Mesendoderm (in vitro differentiated cells): ENCODE measurements around the gene IMMP2L.

ENCODE experiments used
- DNase-seq: peaks from one replicate; pipeline ENCODE4 v3.0.0; 2013
- H2AK5ac ChIP-seq: 2 replicates; pipeline ENCODE4 v1.6.1; 2013; ENCODE audit warnings: low read length, inconsistent platforms
- H2BK120ac ChIP-seq: 2 replicates; pipeline ENCODE4 v1.6.1; 2013; ENCODE audit warnings: low read depth, mild to moderate bottlenecking, low read length, moderate library complexity, mixed read lengths
- H2BK15ac ChIP-seq: replicated peaks from 2 replicates; pipeline ENCODE4 v1.6.1; 2013; ENCODE audit warnings: low read depth, mild to moderate bottlenecking, moderate library complexity
- H2BK5ac ChIP-seq: 2 replicates; pipeline ENCODE4 v1.6.1; 2013; ENCODE audit warnings: low read length, inconsistent platforms
- H3K18ac ChIP-seq: 2 replicates; pipeline ENCODE4 v1.6.1; 2013; ENCODE audit warnings: mild to moderate bottlenecking, low read length, mixed read lengths
- H3K23ac ChIP-seq: one replicate; pipeline ENCODE4 v1.6.1; 2013; ENCODE audit warnings: low read length
- H3K27ac ChIP-seq: 2 replicates; pipeline ENCODE4 v1.5.1; 2013; ENCODE audit warnings: low read depth, mild to moderate bottlenecking, inconsistent platforms, low read length, moderate library complexity
- H3K27me3 ChIP-seq: 2 replicates; pipeline ENCODE4 v1.6.1; 2013; ENCODE audit warnings: low read length, control low read depth, mild to moderate bottlenecking, inconsistent platforms; ENCODE audit not compliant: insufficient read depth, poor library complexity
- H3K36me3 ChIP-seq: 2 replicates; pipeline ENCODE4 v1.6.1; 2013; ENCODE audit warnings: low read length, inconsistent platforms; ENCODE audit not compliant: control insufficient read depth, insufficient read depth
- H3K4ac ChIP-seq: one replicate; pipeline ENCODE4 v1.6.1; 2013; ENCODE audit warnings: low read depth, mild to moderate bottlenecking, low read length, moderate library complexity
- H3K4me1 ChIP-seq: 2 replicates; pipeline ENCODE4 v1.6.1; 2013; ENCODE audit warnings: low read depth, low read length, inconsistent platforms; ENCODE audit not compliant: control insufficient read depth
- H3K4me2 ChIP-seq: 2 replicates; pipeline ENCODE4 v1.6.1; 2013; ENCODE audit warnings: low read length
- H3K4me3 ChIP-seq: 2 replicates; pipeline ENCODE4 v1.5.1; 2013; ENCODE audit warnings: mild to moderate bottlenecking, low read length
- H3K56ac ChIP-seq: one replicate; pipeline ENCODE4 v1.6.1; 2013; ENCODE audit warnings: low read length
- H3K79me1 ChIP-seq: 2 replicates; pipeline ENCODE4 v1.6.1; 2013; ENCODE audit warnings: low read length, inconsistent platforms
- H3K79me2 ChIP-seq: 2 replicates; pipeline ENCODE4 v1.6.1; 2013; ENCODE audit warnings: mild to moderate bottlenecking, low read length; ENCODE audit not compliant: control insufficient read depth, insufficient read depth
- H3K9ac ChIP-seq: 2 replicates; pipeline ENCODE4 v1.6.1; 2013; ENCODE audit warnings: low read length, inconsistent platforms
- H4K5ac ChIP-seq: one replicate; pipeline ENCODE4 v1.6.1; 2013; ENCODE audit warnings: low read length
- H4K8ac ChIP-seq: one replicate; pipeline ENCODE4 v1.6.1; 2013; ENCODE audit warnings: low read depth, mild to moderate bottlenecking, control low read depth, low read length, moderate library complexity
- WGBS: extraction: QIAGEN DNeasy Blood & Tissue Kit; methylation state at CpG from one replicate; pipeline ENCODE4 v1.1.7; 2013; ENCODE audit warnings: low lambda C conversion rate, missing lambda C conversion rate; ENCODE audit not compliant: insufficient coverage; ENCODE audit errors: extremely low coverage; 5-methylcytosine and 5-hydroxymethylcytosine counted together

IMMP2L gene

GRCh38 chr7:110854166-110854565, 708.1 kb downstream of the IMMP2L start:
- DNase-seq, result no peak
- H3K23ac ChIP-seq, result no peak overlapping the region
- H3K36me3 ChIP-seq, result no peaks in the 10 kb centered on the region
- H4K5ac ChIP-seq, result no peak overlapping the region
- H3K79me2 ChIP-seq, result no peaks in the 10 kb centered on the region
- no peak overlapping the region for H3K56ac ChIP-seq
- H2AK5ac ChIP-seq, result no peak overlapping the region
- H3K4me2 ChIP-seq, result no peak overlapping the region
- H2BK5ac ChIP-seq, result no peak overlapping the region
- no peak overlapping the region for H3K4ac ChIP-seq
- H3K4me1 ChIP-seq, result no peaks in the 10 kb centered on the region
- H2BK15ac ChIP-seq, result no peak overlapping the region
- H3K79me1 ChIP-seq, result no peaks in the 10 kb centered on the region
- H3K27me3 ChIP-seq, result no peaks in the 10 kb centered on the region
- no peak overlapping the region for H3K27ac ChIP-seq
- no peak overlapping the region for H3K18ac ChIP-seq
- no peak overlapping the region for H3K9ac ChIP-seq
- no peak overlapping the region for H2BK120ac ChIP-seq
- no peak overlapping the region for H3K4me3 ChIP-seq
- H4K8ac ChIP-seq, result no peak overlapping the region

DNA sequence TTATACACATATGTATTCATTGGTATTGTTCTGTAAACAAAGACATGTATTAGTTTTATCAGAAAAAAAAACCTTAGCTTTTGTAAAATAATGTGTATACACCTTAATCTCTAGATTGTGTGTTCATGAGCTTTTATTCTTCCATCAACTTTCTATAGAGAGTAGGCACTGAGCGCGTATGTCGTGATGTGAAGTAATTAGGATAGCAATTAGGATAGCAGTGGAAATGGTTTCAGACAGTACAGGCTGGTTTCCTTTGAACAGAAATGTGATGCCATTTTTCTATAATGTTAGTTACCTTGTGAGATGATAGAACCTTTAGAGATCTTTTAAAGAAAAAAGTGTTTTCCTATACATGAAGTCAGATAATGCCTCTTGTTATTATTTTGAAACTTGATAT, 709.0 kb downstream of the IMMP2L start:
- Histone ChIP-seq H3K9ac (no peak overlapping the region), H3K36me3 (no peaks in the 10 kb centered on the region), H3K23ac (no peak overlapping the region), H4K5ac (no peak overlapping the region), H3K4me3 (no peak overlapping the region), H3K56ac (no peak overlapping the region), H3K4ac (no peak overlapping the region), H3K79me1 (no peaks in the 10 kb centered on the region), H4K8ac (no peak overlapping the region), H3K4me1 (no peaks in the 10 kb centered on the region), H3K18ac (no peak overlapping the region), H2BK120ac (no peak overlapping the region), H2BK5ac (no peak overlapping the region), H3K27ac (no peak overlapping the region), H3K4me2 (no peak overlapping the region), H2AK5ac (no peak overlapping the region), H2BK15ac (no peak overlapping the region), H3K27me3 (no peaks in the 10 kb centered on the region), H3K79me2 (no peaks in the 10 kb centered on the region)
- no CpG with 5 or more reads among the region's 3 CpGs for WGBS
- DNase-seq, result no peak

DNA sequence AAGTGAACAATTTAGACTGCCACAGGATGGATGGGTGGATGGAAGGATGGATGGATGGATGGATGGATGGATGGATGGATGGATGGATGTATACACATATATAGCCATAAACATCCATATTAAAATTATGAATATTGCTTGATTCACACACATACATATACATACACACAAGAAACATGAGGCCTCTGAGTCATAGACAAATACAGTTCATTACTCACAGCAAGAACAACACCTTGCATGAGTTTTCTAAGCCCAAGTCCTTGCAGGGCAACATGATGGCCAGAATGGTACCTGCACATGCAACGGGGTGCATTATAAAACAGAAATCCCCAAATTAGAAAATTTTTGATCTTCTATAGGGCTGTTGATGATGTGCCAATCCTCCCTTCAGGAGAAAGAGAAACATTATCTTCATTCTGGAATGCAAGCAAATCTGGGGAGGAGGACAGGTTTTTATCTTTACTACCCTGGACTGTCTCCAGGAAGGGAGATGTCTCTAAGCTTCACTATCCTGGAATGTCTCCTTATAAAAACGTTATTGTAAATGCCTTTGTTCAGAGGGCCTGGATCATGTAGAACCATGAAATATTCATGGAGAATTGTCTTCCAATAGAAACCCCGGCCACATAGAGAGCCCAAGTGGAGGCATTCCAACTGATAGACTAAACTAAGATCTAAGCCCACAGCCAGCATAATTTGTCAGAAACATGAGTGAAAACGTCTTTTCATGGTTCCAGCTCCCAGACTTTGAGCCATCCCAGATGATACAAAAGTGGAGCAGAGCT, 709.9 kb downstream of the IMMP2L start:
- Histone ChIP-seq H2AK5ac (no peak overlapping the region), H3K9ac (no peak overlapping the region), H3K4me3 (no peak overlapping the region), H3K36me3 (no peaks in the 10 kb centered on the region), H3K79me2 (no peaks in the 10 kb centered on the region), H3K27ac (no peak overlapping the region), H3K27me3 (no peaks in the 10 kb centered on the region), H3K56ac (no peak overlapping the region), H4K5ac (no peak overlapping the region), H3K4me2 (no peak overlapping the region), H2BK120ac (no peak overlapping the region), H3K23ac (no peak overlapping the region), H3K4ac (no peak overlapping the region), H3K18ac (no peak overlapping the region), H4K8ac (no peak overlapping the region), H2BK15ac (no peak overlapping the region), H3K79me1 (no peaks in the 10 kb centered on the region), H3K4me1 (no peaks in the 10 kb centered on the region), H2BK5ac (no peak overlapping the region)
- no peak for DNase-seq
- WGBS, result no CpG with 5 or more reads among the region's 4 CpGs

- no peaks in the 10 kb centered on the region for H3K4me1 ChIP-seq
- H3K27ac ChIP-seq, result no peak overlapping the region
- no peak overlapping the region for H3K4ac ChIP-seq
- no peak overlapping the region for H2BK5ac ChIP-seq
- H3K23ac ChIP-seq, result no peak overlapping the region
- no peak overlapping the region for H2BK120ac ChIP-seq
- H3K9ac ChIP-seq, result no peak overlapping the region
- H4K5ac ChIP-seq, result no peak overlapping the region
- no peaks in the 10 kb centered on the region for H3K27me3 ChIP-seq
- H3K79me2 ChIP-seq, result no peaks in the 10 kb centered on the region
- H3K36me3 ChIP-seq, result no peaks in the 10 kb centered on the region
- DNase-seq, result no peak
- H2AK5ac ChIP-seq, result no peak overlapping the region
- no peak overlapping the region for H3K4me3 ChIP-seq
- no CpG with 5 or more reads among the region's 3 CpGs for WGBS
- no peak overlapping the region for H3K18ac ChIP-seq
- H4K8ac ChIP-seq, result no peak overlapping the region
- no peak overlapping the region for H2BK15ac ChIP-seq
- H3K79me1 ChIP-seq, result no peaks in the 10 kb centered on the region
- no peak overlapping the region for H3K56ac ChIP-seq
- H3K4me2 ChIP-seq, result no peak overlapping the region
Measured at GRCh38 chr7:110850224-110850623, 712.1 kb downstream of the IMMP2L start.

- no peak overlapping the region for H2AK5ac ChIP-seq
- no peak overlapping the region for H3K27ac ChIP-seq
- no peak overlapping the region for H2BK120ac ChIP-seq
- H3K27me3 ChIP-seq, result no peaks in the 10 kb centered on the region
- no peaks in the 10 kb centered on the region for H3K79me1 ChIP-seq
- no peak overlapping the region for H3K18ac ChIP-seq
- no peak overlapping the region for H3K9ac ChIP-seq
- no peak overlapping the region for H2BK5ac ChIP-seq
- H3K4me1 ChIP-seq, result no peaks in the 10 kb centered on the region
- H2BK15ac ChIP-seq, result no peak overlapping the region
- no peak overlapping the region for H3K4ac ChIP-seq
- no peak overlapping the region for H3K4me3 ChIP-seq
- no peak for DNase-seq
- no peaks in the 10 kb centered on the region for H3K79me2 ChIP-seq
- H3K56ac ChIP-seq, result no peak overlapping the region
- H3K36me3 ChIP-seq, result no peaks in the 10 kb centered on the region
- no peak overlapping the region for H4K8ac ChIP-seq
- H3K4me2 ChIP-seq, result no peak overlapping the region
- no CpG with 5 or more reads among the region's 4 CpGs for WGBS
- no peak overlapping the region for H3K23ac ChIP-seq
- H4K5ac ChIP-seq, result no peak overlapping the region
Measured at GRCh38 chr7:110842796-110843195, 719.5 kb downstream of the IMMP2L start.
